SK-N-SH treated with all-trans-retinoic acid at 6 μM for 48 hours (cell line): ENCODE data around the gene IGSF5.

Source experiments
- ESRRG ChIP-seq: fragments of 250-450 bp; sonication (Bioruptor Pico); IDR thresholded peaks from 2 replicates; pipeline ENCODE4 v1.6.1; 2021; ENCODE audit warnings: mild to moderate bottlenecking
- PATZ1 ChIP-seq: fragments of 250-450 bp; sonication (Bioruptor Pico); IDR thresholded peaks from 2 replicates; pipeline ENCODE4 v1.8.0; 2020; ENCODE audit warnings: mild to moderate bottlenecking, moderate library complexity, borderline replicate concordance

- TF ChIP-seq PATZ1: no peak
- TF ChIP-seq ESRRG: no peak
Measured at GRCh38 chr21:39775816-39776215, 30.8 kb downstream of the IGSF5 start.
